ENCODE measurements around the gene FRMD8.

GRCh38 chr11:65384301-65384889 lies 2.0 kb upstream of the FRMD8 start:
- TF ChIP-seq, protein P1, sequence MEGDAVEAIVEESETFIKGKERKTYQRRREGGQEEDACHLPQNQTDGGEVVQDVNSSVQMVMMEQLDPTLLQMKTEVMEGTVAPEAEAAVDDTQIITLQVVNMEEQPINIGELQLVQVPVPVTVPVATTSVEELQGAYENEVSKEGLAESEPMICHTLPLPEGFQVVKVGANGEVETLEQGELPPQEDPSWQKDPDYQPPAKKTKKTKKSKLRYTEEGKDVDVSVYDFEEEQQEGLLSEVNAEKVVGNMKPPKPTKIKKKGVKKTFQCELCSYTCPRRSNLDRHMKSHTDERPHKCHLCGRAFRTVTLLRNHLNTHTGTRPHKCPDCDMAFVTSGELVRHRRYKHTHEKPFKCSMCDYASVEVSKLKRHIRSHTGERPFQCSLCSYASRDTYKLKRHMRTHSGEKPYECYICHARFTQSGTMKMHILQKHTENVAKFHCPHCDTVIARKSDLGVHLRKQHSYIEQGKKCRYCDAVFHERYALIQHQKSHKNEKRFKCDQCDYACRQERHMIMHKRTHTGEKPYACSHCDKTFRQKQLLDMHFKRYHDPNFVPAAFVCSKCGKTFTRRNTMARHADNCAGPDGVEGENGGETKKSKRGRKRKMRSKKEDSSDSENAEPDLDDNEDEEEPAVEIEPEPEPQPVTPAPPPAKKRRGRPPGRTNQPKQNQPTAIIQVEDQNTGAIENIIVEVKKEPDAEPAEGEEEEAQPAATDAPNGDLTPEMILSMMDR (IDR thresholded peaks at IDR 0.05) = no peak
- TF ChIP-seq EP300 (IDR thresholded peaks at IDR 0.05) = no peak

Measured in ovary (tissue), 3 donors.